H7 (cell line): ENCODE data around the gene THOC5. TPM values are rescaled to one million over a fixed set of nuclear protein-coding genes. Genes with fewer than 3 reads are reported as not detected.
"Not testable (repeated sequence)": the region's sequence is repeated elsewhere in the genome, so short reads cannot be mapped to it uniquely, and the experiment has no call there.

Experiments used
- DNase-seq: peaks from one replicate; pipeline ENCODE4 v3.0.0; 2012
- H3K27me3 ChIP-seq: 2 replicates; pipeline ENCODE4 v1.6.0; 2011; ENCODE audit warnings: mild to moderate bottlenecking, low read length; ENCODE audit not compliant: control insufficient read depth, insufficient read depth
- H3K36me3 ChIP-seq: replicated peaks from 2 replicates; pipeline ENCODE4 v1.5.1; 2011; ENCODE audit warnings: low read length; ENCODE audit not compliant: control insufficient read depth, insufficient read depth
- H3K4me3 ChIP-seq: 2 replicates; pipeline ENCODE4 v1.5.1; 2011; ENCODE audit warnings: low read depth, mild to moderate bottlenecking, control low read depth, low read length, moderate library complexity; ENCODE audit not compliant: insufficient read depth
- total RNA-seq: library from RNA; depleted of rRNA; stranded (reverse); fragments of >200 nt; shearing (Covaris generic); gene quantifications from 2 replicates; pipeline ENCODE4 v1.2.3, GENCODE V29; 2014; rRNA removed

The THOC5 gene
- 35.7 and 58.1 TPM in 2 replicates for total RNA-seq

DNA sequence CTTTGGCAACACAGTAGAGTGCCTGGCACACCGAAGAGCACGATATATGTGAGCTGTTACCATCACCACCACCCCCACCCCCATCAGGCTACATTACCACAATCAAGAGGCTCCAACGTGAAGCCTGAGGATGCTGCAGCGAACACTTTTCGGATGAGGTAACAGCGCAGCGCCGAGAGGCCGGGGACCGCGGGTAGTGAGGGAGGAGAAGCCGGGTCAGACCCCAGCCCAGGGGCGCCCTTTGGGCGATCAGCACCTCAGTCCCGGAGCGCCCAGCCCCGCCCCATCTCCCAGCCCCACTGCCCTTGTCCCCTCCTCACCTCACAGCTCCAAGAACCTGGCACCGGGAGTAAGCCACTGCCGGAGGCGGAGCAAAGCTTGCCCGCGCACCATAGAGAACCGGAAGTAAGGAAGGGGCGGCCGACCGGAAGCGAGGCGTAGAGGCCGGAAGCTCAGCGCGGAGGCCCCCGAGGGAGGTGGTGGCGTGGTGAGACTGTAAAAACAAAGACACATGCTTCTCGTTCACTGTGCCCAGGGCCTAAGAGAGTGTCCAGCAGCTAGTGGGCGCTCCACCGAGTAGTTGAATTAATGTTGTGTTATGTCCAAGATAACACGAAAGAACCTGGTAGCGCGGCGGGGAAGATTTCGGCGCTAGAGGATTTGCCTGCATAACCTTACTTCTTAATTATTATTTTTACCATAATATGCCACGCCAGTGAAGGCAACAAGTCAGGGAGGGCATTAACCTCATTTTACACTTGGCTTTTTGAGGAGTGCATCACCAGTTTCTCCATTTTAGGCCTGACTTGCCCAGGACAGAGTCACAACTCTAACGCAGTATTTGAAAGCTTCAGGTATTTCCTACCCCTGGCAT, at the start of gene THOC5:
Gene THOC5 (minus strand): TSS at position 407 of the 874 bp plus-strand sequence. CDS start 4,610 bp downstream, outside the sequence.
- Histone ChIP-seq H3K36me3 (peaks cover 28% of the 10 kb centered on the region), H3K27me3 (no peaks in the 10 kb centered on the region), H3K4me3 (peak within 1 kb of the TSS; percentile 90)
- peak; percentile 97 for DNase-seq

- Histone ChIP-seq H3K4me3 (no peak overlapping the region), H3K27me3 (no peaks in the 10 kb centered on the region), H3K36me3 (no peaks in the 10 kb centered on the region)
- DNase-seq = no peak
Observed at GRCh38 chr22:29598684-29599020, 45.1 kb upstream of the THOC5 start.

DNA sequence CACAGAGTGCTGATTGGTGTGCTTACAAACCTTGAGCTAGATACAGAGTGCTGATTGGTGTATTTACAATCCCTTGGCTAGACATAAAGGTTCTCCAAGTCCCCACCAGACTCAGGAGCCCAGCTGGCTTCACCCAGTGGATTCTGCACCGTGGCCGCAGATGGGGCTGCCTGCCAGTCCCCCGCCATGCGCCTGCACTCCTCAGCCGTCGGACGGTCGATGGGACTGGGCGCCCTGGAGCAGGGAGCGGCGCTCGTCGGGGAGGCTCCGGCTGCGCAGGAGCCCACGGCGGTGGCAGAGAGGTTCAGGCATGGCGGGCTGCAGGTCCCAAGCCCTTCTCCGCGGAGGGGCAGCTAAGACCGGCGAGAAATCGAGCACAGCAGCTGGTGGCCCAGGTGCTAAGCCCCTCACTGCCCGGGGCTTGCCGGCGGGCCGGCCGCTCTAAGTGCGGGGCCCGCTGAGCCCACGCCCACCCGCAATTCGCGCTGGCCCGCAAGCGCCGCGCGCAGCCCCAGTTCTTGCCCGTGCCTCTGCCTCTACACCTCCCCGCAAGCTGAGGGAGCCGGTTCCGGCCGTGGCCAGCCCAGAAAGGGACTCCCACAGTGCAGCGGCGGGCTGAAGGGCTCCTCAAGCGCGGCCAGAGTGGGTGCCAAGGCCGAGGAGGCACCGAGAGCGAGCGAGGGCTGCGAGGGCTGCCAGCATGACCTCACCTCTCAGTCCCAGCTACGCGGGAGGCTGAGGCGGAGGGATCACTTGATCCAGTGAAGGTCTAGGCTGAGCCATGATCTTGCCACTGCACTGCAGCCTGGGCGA, 44.5 kb upstream of the THOC5 start:
- not testable (repeated sequence) for H3K36me3 ChIP-seq, H3K27me3 ChIP-seq, DNase-seq, H3K4me3 ChIP-seq

DNA sequence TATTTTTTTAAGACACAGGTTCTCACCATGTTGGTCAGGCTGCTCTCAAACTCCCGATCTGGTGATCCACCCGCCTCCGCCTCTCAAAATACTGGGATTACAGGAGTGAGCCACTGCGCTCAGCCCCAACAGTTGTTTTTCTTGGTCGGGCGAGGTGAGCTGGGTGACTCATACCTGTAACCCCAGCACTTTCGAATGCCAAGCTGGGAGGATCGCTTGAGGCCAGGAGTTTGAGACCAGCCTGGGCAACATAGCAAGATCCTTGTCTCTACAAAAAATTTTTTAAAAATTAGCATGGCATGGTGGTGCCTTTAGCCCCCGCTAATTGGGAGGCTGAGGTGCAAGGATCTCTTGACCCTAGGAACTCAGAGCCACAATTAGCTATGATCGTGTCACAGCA, 42.9 kb upstream of the THOC5 start:
- H3K27me3 ChIP-seq = no peaks in the 10 kb centered on the region
- no peaks in the 10 kb centered on the region for H3K36me3 ChIP-seq
- H3K4me3 ChIP-seq = no peak overlapping the region
- no peak for DNase-seq

DNA sequence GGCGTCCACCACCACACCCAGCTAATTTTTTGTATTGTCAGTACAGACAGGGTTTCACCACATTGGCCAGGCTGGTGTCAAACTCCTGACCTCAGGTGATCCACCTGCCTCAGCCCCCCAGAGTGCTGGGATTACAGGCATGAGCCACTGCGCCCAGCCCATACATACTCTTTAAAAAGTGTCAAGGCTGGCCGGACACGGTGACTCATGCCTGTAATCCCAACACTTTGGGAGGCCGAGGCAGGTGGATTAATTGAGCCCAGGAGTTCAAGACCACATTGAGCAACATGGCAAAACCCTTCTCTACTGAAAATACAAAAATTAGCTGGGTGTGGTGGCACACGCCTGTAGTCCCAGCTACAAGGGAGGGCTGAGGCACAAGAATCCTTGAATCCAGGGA, 40.9 kb upstream of the THOC5 start:
- not testable (repeated sequence) for H3K36me3 ChIP-seq

GRCh38 chr22:29593923-29594322, 40.4 kb upstream of the THOC5 start:
- Histone ChIP-seq H3K27me3 (no peaks in the 10 kb centered on the region), H3K36me3 (no peaks in the 10 kb centered on the region), H3K4me3 (no peak overlapping the region)
- DNase-seq = no peak

More for the DNA sequence above, 40.9 kb upstream of the THOC5 start:
- not testable (repeated sequence) for H3K27me3 ChIP-seq, DNase-seq, H3K4me3 ChIP-seq

DNA sequence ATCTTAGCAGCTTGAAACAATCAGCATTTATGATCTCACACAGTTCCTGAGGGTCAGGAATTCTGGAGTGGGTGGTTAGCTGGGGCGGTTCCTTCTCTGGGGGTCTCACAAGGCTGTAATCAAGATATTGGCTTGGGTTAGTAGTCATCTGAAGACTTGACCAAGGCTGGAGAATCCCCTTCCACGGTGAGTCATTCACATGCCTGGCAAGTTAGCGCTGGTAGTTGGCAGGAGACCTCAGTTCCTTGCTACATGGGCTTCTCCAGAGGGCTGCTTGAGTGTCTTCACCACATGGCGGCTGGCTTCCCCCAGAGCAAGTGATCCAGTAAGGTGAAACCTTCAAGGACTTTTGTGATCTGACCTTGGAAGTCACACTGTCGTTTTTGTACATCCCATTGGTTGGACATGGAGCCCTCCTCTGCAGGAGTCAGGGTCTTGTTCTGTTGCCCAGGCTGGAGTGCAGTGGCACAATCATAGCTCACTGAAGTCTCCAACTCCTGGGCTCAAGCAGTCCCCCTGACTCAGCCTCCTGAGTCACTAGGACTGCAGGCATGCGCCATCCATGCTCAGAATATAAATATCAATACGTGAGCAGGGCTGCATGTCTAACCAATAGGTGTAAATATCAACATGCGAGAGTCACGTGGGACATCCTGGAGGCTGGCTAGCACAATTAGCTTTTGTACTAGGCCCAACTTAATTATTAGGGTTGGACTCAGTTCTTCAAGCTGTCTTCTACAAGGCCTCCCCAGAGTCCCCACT, 34.6 kb upstream of the THOC5 start:
- no peak for DNase-seq

DNA sequence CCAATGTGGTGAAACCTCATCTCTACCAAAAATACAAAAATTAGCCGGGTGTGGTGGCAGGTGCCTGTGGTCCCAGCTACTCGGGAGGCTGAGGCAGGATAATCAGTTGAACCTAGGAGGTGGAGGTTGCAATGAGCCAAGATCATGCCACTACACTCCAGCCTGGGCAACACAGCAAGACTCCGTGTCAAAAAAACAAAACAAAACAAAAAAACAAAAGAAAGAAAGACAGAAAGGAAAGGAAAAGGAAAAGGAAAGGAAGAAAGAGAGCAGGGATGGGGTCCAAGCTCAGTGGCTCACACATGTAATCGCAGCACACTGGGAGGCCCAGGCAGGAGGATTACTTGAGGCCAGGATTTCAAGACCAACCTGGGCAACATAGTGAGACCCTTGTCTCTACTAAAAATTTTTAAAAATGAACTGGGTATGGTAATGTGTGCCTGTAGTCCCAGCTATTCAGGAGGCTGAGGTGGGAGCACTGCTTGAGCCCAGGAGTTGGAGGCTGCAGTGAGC, 32.7 kb upstream of the THOC5 start:
- H3K4me3 ChIP-seq, H3K27me3 ChIP-seq, DNase-seq, H3K36me3 ChIP-seq: not testable (repeated sequence)

More for the DNA sequence above, 34.6 kb upstream of the THOC5 start:
- no peak overlapping the region for H3K4me3 ChIP-seq
- no peaks in the 10 kb centered on the region for H3K36me3 ChIP-seq
- no peaks in the 10 kb centered on the region for H3K27me3 ChIP-seq

- H3K4me3 ChIP-seq = no peak overlapping the region
- H3K36me3 ChIP-seq = no peaks in the 10 kb centered on the region
- no peaks in the 10 kb centered on the region for H3K27me3 ChIP-seq
- no peak for DNase-seq
Observed at GRCh38 chr22:29584975-29585374, 31.4 kb upstream of the THOC5 start.

DNA sequence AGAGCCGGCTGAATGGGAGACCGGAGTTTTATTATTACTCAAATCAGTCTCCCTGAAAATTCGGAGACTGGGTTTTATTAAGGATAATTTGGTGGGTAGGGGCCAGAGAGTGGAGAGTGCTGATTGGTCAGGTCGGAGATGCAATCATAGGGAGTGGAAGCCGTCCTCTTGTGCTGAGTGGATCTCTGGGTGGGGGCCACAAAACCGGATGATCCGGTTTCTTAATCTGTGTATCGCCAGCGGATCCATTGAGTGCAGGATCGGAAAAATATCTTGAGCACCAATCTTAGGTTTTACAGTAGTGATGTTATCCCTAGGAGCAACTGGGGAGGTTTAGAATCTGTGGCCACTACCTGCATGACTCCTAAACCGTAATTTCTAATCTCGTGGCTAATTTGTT, 28.2 kb upstream of the THOC5 start:
- no peak for DNase-seq
- Histone ChIP-seq H3K36me3 (peaks cover 2% of the 10 kb centered on the region; the same call in 1 of the 2 replicates), H3K4me3 (no peak overlapping the region), H3K27me3 (no peaks in the 10 kb centered on the region)

GRCh38 chr22:29580200-29580810, 26.7 kb upstream of the THOC5 start:
- Histone ChIP-seq H3K27me3 (no peaks in the 10 kb centered on the region), H3K4me3 (peak overlapping the region; percentile 85), H3K36me3 (peaks cover 2% of the 10 kb centered on the region; the same call in 1 of the 2 replicates)
- peak; percentile 71 for DNase-seq

- no peak overlapping the region for H3K4me3 ChIP-seq
- peaks cover 3% of the 10 kb centered on the region; the same call in 1 of the 2 replicates for H3K36me3 ChIP-seq
- no peak for DNase-seq
- no peaks in the 10 kb centered on the region for H3K27me3 ChIP-seq
Observed at GRCh38 chr22:29578462-29579200, 25.1 kb upstream of the THOC5 start.

GRCh38 chr22:29574762-29575450, 21.3 kb upstream of the THOC5 start:
- Histone ChIP-seq H3K27me3 (no peaks in the 10 kb centered on the region), H3K4me3 (no peak overlapping the region), H3K36me3 (peaks cover 15% of the 10 kb centered on the region)
- DNase-seq = no peak
